A549 treated with GW870086 at 1 μM for 4 hours (cell line): ENCODE results near the gene GEMIN2. TPM values are rescaled to one million over a fixed set of nuclear protein-coding genes. Genes with fewer than 3 reads are reported as not detected.

ENCODE experiments used
- total RNA-seq: library from RNA; stranded (reverse); fragments of 200-300 nt; extraction: Qiagen RNA extraction; gene quantifications from 5 replicates; pipeline ENCODE4 v1.2.3, GENCODE V29; 2022; ENCODE audit warnings: low read depth

Gene GEMIN2
- total RNA-seq, result 21.9 to 33.6 TPM (median 24.9 TPM) in 5 replicates

DNA sequence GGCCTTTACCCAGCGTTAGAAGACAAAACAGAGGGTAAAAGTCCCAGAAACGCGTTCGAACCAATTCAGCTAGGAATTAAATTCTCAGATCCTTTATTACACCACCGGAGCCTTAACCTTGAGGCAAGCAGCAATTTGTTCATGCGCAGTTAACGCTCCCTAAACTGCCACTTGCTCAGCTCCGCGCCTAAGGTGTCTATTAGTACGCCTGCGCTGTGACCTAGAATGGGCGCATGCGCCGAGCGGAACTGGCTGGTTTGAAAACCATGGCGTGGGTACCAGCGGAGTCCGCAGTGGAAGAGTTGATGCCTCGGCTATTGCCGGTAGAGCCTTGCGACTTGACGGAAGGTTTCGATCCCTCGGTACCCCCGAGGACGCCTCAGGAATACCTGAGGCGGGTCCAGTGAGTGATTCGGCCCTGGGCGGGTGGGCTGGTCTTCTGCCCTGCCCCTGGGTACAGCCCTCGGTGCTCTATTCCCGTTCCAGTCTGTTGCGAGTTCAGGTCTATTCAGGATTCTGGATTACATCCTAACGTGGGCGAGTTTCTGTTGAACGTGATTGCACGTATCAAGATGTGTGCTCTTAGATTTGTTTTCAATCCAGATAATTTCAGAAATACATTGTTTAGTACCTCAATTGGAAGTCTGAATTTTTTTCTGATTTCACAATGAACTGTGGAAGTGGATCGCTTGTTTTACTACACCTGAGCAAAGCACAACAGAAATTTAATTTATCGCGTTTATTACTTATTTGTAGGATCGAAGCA lies at the start of gene GEMIN2:
Gene GEMIN2, plus strand, starts transcription at position 251 of the 766 bp plus-strand sequence. Its CDS starts 16 bp downstream, at position 267.

DNA sequence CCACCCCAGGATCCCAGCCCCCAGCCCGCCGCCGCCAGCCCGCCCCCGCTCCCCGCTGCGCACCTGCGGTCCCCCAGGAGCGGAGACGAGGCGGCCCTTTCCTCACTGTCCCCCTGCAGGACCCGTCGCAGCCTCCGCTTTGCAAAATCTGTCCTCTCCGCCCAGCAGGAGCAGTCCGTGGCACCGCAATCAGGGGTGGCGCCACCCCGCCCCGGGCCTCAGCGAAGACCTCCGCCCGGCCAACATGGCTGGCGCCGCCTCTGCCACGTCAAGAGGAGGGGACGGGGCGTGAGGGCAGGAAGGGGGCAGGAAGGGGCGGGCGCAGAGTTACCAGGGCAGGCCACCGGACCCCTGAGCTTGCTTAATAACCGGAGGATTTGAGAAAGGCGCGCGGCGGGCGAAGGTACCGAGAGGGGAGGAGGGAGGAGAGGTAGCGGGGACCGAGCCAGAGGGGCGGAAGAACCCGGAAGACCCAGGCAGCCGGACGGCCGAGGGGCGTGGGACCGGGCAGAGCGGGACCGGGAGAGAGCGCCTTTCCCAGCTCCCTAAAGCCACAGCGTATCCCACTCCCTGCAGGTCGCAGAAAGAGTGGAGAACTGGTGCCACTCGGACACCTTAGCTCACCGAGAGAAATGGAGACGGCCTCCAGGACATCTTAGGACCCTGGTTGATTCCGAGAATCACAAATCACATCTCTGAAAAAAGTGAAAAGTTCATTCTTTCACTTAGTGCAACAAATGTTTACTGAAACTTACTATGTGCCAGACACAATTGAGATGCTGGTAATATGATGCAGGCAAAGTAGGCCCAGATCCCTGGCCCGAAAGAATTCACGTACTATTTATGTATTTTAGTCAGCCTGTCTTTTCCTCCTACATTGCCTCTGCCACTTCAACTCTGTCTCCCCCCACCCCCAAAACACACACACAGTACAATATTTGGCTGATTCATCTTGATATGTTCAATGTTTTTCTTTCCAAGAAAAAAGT lies 10.9 kb upstream of the GEMIN2 start, which contains the start of gene SEC23A:
Gene SEC23A, minus strand, starts transcription at position 267 of the 989 bp plus-strand sequence. CDS start 7,117 bp downstream, outside the sequence.

DNA sequence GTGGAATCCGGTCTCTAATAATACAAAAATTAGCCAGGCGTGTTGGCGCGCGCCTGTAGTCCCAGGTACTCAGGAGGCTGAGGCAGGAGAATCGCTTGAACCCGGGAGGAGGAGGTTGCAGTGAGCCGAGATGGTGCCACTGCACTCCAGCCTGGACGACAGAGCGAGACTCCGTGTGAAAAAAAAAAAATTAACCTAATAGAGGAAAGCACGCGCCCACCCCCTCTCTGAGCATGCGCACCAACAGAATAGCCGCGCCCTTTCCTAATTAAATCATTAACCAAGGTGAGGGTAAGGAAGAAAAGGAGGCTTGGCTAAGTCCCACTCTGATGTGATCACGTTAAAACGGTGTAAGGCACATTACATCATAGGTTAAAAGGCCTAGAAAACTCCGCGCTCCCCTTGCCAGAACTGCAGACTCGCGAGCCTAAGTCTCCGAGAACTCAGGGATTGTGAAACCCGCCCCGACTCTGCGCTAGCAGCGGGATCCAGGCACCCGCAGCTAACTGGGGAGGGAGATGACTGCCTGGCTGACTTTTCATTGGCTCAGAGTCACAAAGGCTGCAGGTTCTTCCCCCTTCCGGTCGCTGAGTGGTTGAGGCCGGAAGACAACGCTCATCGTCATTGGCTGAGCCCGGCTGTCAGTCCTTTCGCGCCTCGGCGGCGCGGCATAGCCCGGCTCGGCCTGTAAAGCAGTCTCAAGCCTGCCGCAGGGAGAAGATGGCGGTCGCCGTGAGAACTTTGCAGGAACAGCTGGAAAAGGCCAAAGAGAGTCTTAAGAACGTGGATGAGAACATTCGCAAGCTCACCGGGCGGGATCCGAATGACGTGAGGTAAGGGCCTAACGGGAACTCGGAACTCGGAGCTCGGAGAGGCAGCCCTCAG lies 60.7 kb downstream of the GEMIN2 start, which contains the start of gene PNN:
Gene PNN, plus strand, starts transcription at position 695 of the 885 bp plus-strand sequence. Its CDS starts 26 bp downstream, at position 721.

Other genes with a start within 250 kb of the GEMIN2 start
- 59.8 to 88.0 TPM (median 84.4 TPM) in 5 replicates for gene SEC23A, start 11.1 kb upstream of the GEMIN2 start, total RNA-seq
- 11.2 to 15.7 TPM (median 14.6 TPM) in 5 replicates for gene TRAPPC6B, start 56.0 kb downstream of the GEMIN2 start, total RNA-seq
- gene PNN, start 60.9 kb downstream of the GEMIN2 start, total RNA-seq, result 36.0 to 53.9 TPM (median 44.5 TPM) in 5 replicates
- gene MIA2, start 119.6 kb downstream of the GEMIN2 start, total RNA-seq, result 20.3 to 21.2 TPM (median 20.9 TPM) in 5 replicates